Endothelial cell of umbilical vein (primary cell): ENCODE results near the gene SLC5A2. TPM values are rescaled to one million over a fixed set of nuclear protein-coding genes. Genes with fewer than 3 reads are reported as not detected.

Experiments used
- BruUV-seq: library from RNA; stranded (reverse); fragments of 400-500 nt; replicated peaks from 2 replicates; lab custom pipeline; 2021; lab: Mats Ljungman, UMichigan
- CTCF ChIA-PET: fragments of 300-600, 350-600 bp; sonication (Branson Sonifier 250); formaldehyde crosslinking; loops from one replicate; lab custom pipeline; 2021; ENCODE audit warnings: antibody characterized with exemption, inconsistent platforms; lab: Charles Lee
- POLR2A ChIA-PET: fragments of 300-600, 350-600 bp; sonication (Branson Sonifier 250); formaldehyde crosslinking; loops from one replicate; lab custom pipeline; 2021; ENCODE audit warnings: antibody characterized with exemption, inconsistent platforms; lab: Charles Lee
- DNase-seq: peaks from one replicate; pipeline ENCODE4 v3.0.0-alpha.2; 2011; ENCODE audit warnings: low read depth, low spot score
- FAIRE-seq: peaks from 2 replicates; lab custom pipeline; 2011; peaks lifted over from hg19 to GRCh38; lab: Jason Lieb, UNC
- H2AFZ ChIP-seq: 2 replicates; pipeline ENCODE4 v1.6.0; 2012; ENCODE audit warnings: low read depth, low read length, control low read depth, inconsistent platforms
- H3K27ac ChIP-seq: 2 replicates; pipeline ENCODE4 v1.5.1; 2011; ENCODE audit warnings: low read depth, mild to moderate bottlenecking, control low read depth, low read length, moderate library complexity; ENCODE audit not compliant: insufficient read depth
- H3K27me3 ChIP-seq, 2 experiments: 2 replicates each; pipeline versions ENCODE4 v1.6.0 to v1.6.1; 2011; ENCODE audit warnings: low read length in 2 of 2, mixed read lengths in 1 of 2; ENCODE audit not compliant: control insufficient read depth in 2 of 2, insufficient read depth in 2 of 2
- H3K36me3 ChIP-seq, 2 experiments: 2 replicates in 1 of 2; 3 replicates in 1 of 2; pipeline ENCODE4 v1.5.1; 2011; ENCODE audit warnings: low read length in 2 of 2, mild to moderate bottlenecking in 1 of 2, moderate library complexity in 1 of 2; ENCODE audit not compliant: control insufficient read depth in 2 of 2, insufficient read depth in 2 of 2; ENCODE audit errors: extremely low read depth in 1 of 2
- H3K4me1 ChIP-seq: 3 replicates; pipeline ENCODE4 v1.5.1; 2011; ENCODE audit warnings: mild to moderate bottlenecking, low read length; ENCODE audit not compliant: control insufficient read depth, insufficient read depth; ENCODE audit errors: extremely low read depth
- H3K4me2 ChIP-seq: 2 replicates; pipeline ENCODE4 v1.6.1; 2011; ENCODE audit warnings: low read length, control low read depth, mixed read lengths; ENCODE audit not compliant: insufficient read depth
- H3K4me3 ChIP-seq, 3 experiments: fragments of 200-600 bp in 1 of 3; sonication (generic), shearing (Covaris generic) in 1 of 3; replicated peaks in 1 of 3; 2 replicates each; pipeline ENCODE4 v1.5.1; 2011 to 2016; ENCODE audit warnings: control low read depth in 3 of 3, low read length in 3 of 3, mild to moderate bottlenecking in 2 of 3, inconsistent platforms in 1 of 3, low read depth in 1 of 3, moderate library complexity in 1 of 3; ENCODE audit not compliant: insufficient read depth in 1 of 3
- H3K79me2 ChIP-seq: 2 replicates; pipeline ENCODE4 v1.6.0; 2012; ENCODE audit warnings: low read length, inconsistent platforms; ENCODE audit not compliant: control insufficient read depth, insufficient read depth
- H3K9ac ChIP-seq: replicated peaks from 2 replicates; pipeline ENCODE3; 2011; ENCODE audit warnings: low read length, control low read depth; ENCODE audit not compliant: insufficient read depth; ENCODE audit errors: extremely low read depth
- H3K9me1 ChIP-seq: replicated peaks from 3 replicates; pipeline ENCODE4 v1.6.0; 2011; ENCODE audit warnings: mild to moderate bottlenecking, low read length; ENCODE audit not compliant: control insufficient read depth, insufficient read depth; ENCODE audit errors: extremely low read depth
- H3K9me3 ChIP-seq: replicated peaks from 2 replicates; pipeline ENCODE4 v1.5.1; 2012; ENCODE audit warnings: low read length, inconsistent platforms; ENCODE audit not compliant: control insufficient read depth, insufficient read depth
- H4K20me1 ChIP-seq: replicated peaks from 2 replicates; pipeline ENCODE3; 2011; ENCODE audit warnings: mild to moderate bottlenecking, low read length; ENCODE audit not compliant: control insufficient read depth, insufficient read depth; ENCODE audit errors: extremely low read depth
- CTCF ChIP-seq, 2 donors: IDR thresholded peaks; 1 replicate in 1 of 2; 2 replicates in 1 of 2; pipeline ENCODE4 v1.5.1; 2011; ENCODE audit warnings: low read length in 2 of 2, mild to moderate bottlenecking in 2 of 2, moderate library complexity in 2 of 2, control low read depth in 1 of 2, inconsistent platforms in 1 of 2, low read depth in 1 of 2; ENCODE audit not compliant: insufficient read depth in 1 of 2; ENCODE audit errors: extremely low read depth in 1 of 2
- EZH2 ChIP-seq: IDR thresholded peaks from 2 replicates; pipeline ENCODE4 v1.6.1; 2012; ENCODE audit warnings: borderline replicate concordance, low read depth, mild to moderate bottlenecking, moderate library complexity, low read length, inconsistent platforms; ENCODE audit not compliant: severe bottlenecking
- FOS ChIP-seq: IDR thresholded peaks from 2 replicates; pipeline ENCODE4 v1.6.1; 2011; ENCODE audit warnings: mild to moderate bottlenecking, low read length, moderate library complexity, borderline replicate concordance; ENCODE audit not compliant: insufficient read depth
- GATA2 ChIP-seq: IDR thresholded peaks from 2 replicates; pipeline ENCODE4 v1.7.0; 2011; ENCODE audit warnings: low read depth, mild to moderate bottlenecking, moderate library complexity, mixed read lengths, low read length; ENCODE audit not compliant: insufficient read length, insufficient read depth
- JUN ChIP-seq: IDR thresholded peaks from 2 replicates; pipeline ENCODE4 v1.6.1; 2011; ENCODE audit warnings: borderline replicate concordance, low read depth; ENCODE audit not compliant: insufficient read length, insufficient read depth
- MAX ChIP-seq: IDR thresholded peaks from 2 replicates; pipeline ENCODE4 v1.6.1; 2011; ENCODE audit not compliant: insufficient read depth, insufficient read length
- MYC ChIP-seq: IDR thresholded peaks from one replicate; pipeline ENCODE4 v1.6.1; 2011; ENCODE audit warnings: mild to moderate bottlenecking, low read depth, low read length
- POLR2A ChIP-seq: IDR thresholded peaks from 2 replicates; pipeline ENCODE4 v1.6.1; 2012; ENCODE audit warnings: low read depth, mild to moderate bottlenecking, control low read depth, low read length
- POLR2AphosphoS5 ChIP-seq: IDR thresholded peaks from 2 replicates; pipeline ENCODE4 v1.6.1; 2012; ENCODE audit warnings: low read depth, mild to moderate bottlenecking, control low read depth, low read length, moderate library complexity; ENCODE audit not compliant: insufficient read depth
- dilution Hi-C: fragments of 300-500 bp; cut with MboI; formaldehyde crosslinking; loops from one replicate; pipeline ENCODE4 v1.15.0; 2019; ENCODE audit warnings: low sequenced_read_pairs; ENCODE audit not compliant: extremely low pct_ligation_motif_present
- intact Hi-C: fragments of 100-400 bp; cut with micrococcal nuclease; formaldehyde crosslinking; loops from one replicate; pipeline ENCODE4 v1.10.0; 2022
- polyA plus RNA-seq, 4 experiments: library from polyadenylated mRNA; depleted of rRNA in 3 of 4; stranded (reverse) in 3 of 4; unstranded in 1 of 4; fragments of >200 nt; gene quantifications; 2 replicates each; pipeline versions ENCODE4 v1.2.1 to v1.2.3, GENCODE V29; 2011 to 2012; ENCODE audit warnings: missing spikeins in 1 of 4
- total RNA-seq: library from RNA; stranded (reverse); gene quantifications from 2 replicates; pipeline ENCODE4 v1.2.3, GENCODE V29; 2021

Gene SLC5A2
- total and polyA plus RNA-seq, 2 donors (not counting 3 experiments of a cell fraction or from before 2014, with no cell fraction given) = 0.03 TPM; not detected in 1

- DNase-seq (no peak), FAIRE-seq (no peak)
- dilution Hi-C loops (no loop called here), intact Hi-C loops (no loop called here)
- Histone ChIP-seq H3K27ac (no peak overlapping the region), H3K9ac (no peak overlapping the region), H4K20me1 (no peaks in the 10 kb centered on the region), H3K9me1 (no peaks in the 10 kb centered on the region), H3K9me3 (no peaks in the 10 kb centered on the region), H3K79me2 (no peaks in the 10 kb centered on the region), H2AFZ (no peak overlapping the region), H3K4me1 (no peaks in the 10 kb centered on the region), H3K4me3 (no peak overlapping the region), H3K4me2 (no peak overlapping the region), H3K27me3 (peaks cover 10 to 15% of the 10 kb centered on the region in 2 experiments), H3K36me3 (no peaks in the 10 kb centered on the region)
- POLR2A ChIA-PET = no interaction called here
- no peak for TF ChIP-seq CTCF (IDR thresholded peaks at IDR 0.05; ENCODE audit: extremely low read depth in 1 of 2, insufficient read depth in 1 of 2, low read depth in 1 of 2, low read length in 2 of 2)
- TF ChIP-seq MYC = no peak
- TF ChIP-seq MAX = no peak
- no peak for TF ChIP-seq FOS
- no peak for TF ChIP-seq POLR2AphosphoS5
- TF ChIP-seq JUN = no peak
- no peak for TF ChIP-seq POLR2A
- TF ChIP-seq EZH2 = no peak
- no peak for TF ChIP-seq GATA2
- no TSS peak for BruUV-seq
- CTCF ChIA-PET = no interaction called here
These were observed 54.0 kb downstream of the SLC5A2 start for GRCh38 chr16:31536804-31537361.
